Fibroblast of skin of scalp (primary cell): ENCODE data around the gene RBM25.
A peak's percentile ranks its signal among the peaks of the same experiment; 100 is the strongest.
"Not testable (repeated sequence)": the region's sequence is repeated elsewhere in the genome, so short reads cannot be mapped to it uniquely, and the experiment has no call there.

Source experiments
- DNase-seq: peaks from one replicate; pipeline ENCODE4 v3.0.0-alpha.2; 2013

The RBM25 gene

GRCh38 chr14:73105050-73105449 is 46.7 kb downstream of the RBM25 start:
- DNase-seq: no peak

- DNase-seq: no peak
Observed at GRCh38 chr14:73105727-73106126, 47.4 kb downstream of the RBM25 start.

- DNase-seq: no peak
Observed at GRCh38 chr14:73116079-73116665, 57.8 kb downstream of the RBM25 start.

- no peak for DNase-seq
Observed at GRCh38 chr14:73124180-73124894, 66.0 kb downstream of the RBM25 start.

- DNase-seq: no peak
Observed at GRCh38 chr14:73125169-73125588, 66.8 kb downstream of the RBM25 start.

GRCh38 chr14:73125746-73126145 is 67.4 kb downstream of the RBM25 start:
- DNase-seq: no peak

- DNase-seq: no peak
Observed at GRCh38 chr14:73133795-73134194, 75.5 kb downstream of the RBM25 start.

GRCh38 chr14:73136085-73136386 is 77.7 kb downstream of the RBM25 start:
- DNase-seq: no peak

GRCh38 chr14:73136387-73137225 is 78.3 kb downstream of the RBM25 start, which contains the start of gene PSEN1:
PSEN1 (plus strand) TSS chr14:73136507; CDS start chr14:73148020, 11,513 bp downstream.
- DNase-seq: peak; percentile 92

GRCh38 chr14:73140811-73141323 is 82.5 kb downstream of the RBM25 start:
- no peak for DNase-seq

- DNase-seq: no peak
Observed at GRCh38 chr14:73142216-73142615, 83.9 kb downstream of the RBM25 start.

- no peak for DNase-seq
Observed at GRCh38 chr14:73143003-73143402, 84.7 kb downstream of the RBM25 start.

- no peak for DNase-seq
Observed at GRCh38 chr14:73143617-73144016, 85.3 kb downstream of the RBM25 start.

- no peak for DNase-seq
Observed at GRCh38 chr14:73145371-73145770, 87.0 kb downstream of the RBM25 start.

GRCh38 chr14:73146111-73146510 is 87.8 kb downstream of the RBM25 start:
- no peak for DNase-seq

- DNase-seq: no peak
Observed at GRCh38 chr14:73149753-73150152, 91.4 kb downstream of the RBM25 start.

GRCh38 chr14:73153272-73153671 is 94.9 kb downstream of the RBM25 start:
- peak; percentile 94 for DNase-seq

GRCh38 chr14:73162251-73162650 is 103.9 kb downstream of the RBM25 start:
- no peak for DNase-seq

GRCh38 chr14:73166399-73166798 is 108.1 kb downstream of the RBM25 start:
- DNase-seq: no peak

GRCh38 chr14:73167727-73168126 is 109.4 kb downstream of the RBM25 start:
- no peak for DNase-seq

- DNase-seq: no peak
Observed at GRCh38 chr14:73168274-73168673, 109.9 kb downstream of the RBM25 start.

- no peak for DNase-seq
Observed at GRCh38 chr14:73168691-73169090, 110.4 kb downstream of the RBM25 start.

- not testable (repeated sequence) for DNase-seq
Observed at GRCh38 chr14:73169855-73170254, 111.5 kb downstream of the RBM25 start.
